Left lung (tissue), 10 donors: ENCODE measurements around the gene RFTN1. TPM values are rescaled to one million over a fixed set of nuclear protein-coding genes. Genes with fewer than 3 reads are reported as not detected.

Experiments
- ATAC-seq: fragments of 200-7000 bp; cut with Tn5 transposase; one replicate; pipeline ENCODE4 v1.9.1; 2020; ENCODE audit warnings: moderate library complexity
- DNase-seq, 4 donors: peaks; one replicate each; pipeline ENCODE4 v3.0.0-alpha.2; 2013 to 2020
- H3K27ac ChIP-seq, 2 donors: fragments of 200-600 bp; sonication (generic) in 1 of 2; one replicate each; pipeline versions ENCODE4 v1.5.0 to v1.8.0; 2020 to 2021
- H3K27me3 ChIP-seq, 2 donors: fragments of 200-600 bp; sonication (generic) in 1 of 2; one replicate each; pipeline versions ENCODE4 v1.5.0 to v1.8.0; 2020 to 2021
- H3K36me3 ChIP-seq, 2 donors: fragments of 200-600 bp; sonication (generic) in 1 of 2; one replicate each; pipeline versions ENCODE4 v1.5.0 to v1.8.0; 2020 to 2021
- H3K4me1 ChIP-seq, 2 donors: fragments of 200-600 bp; one replicate each; pipeline ENCODE4 v1.8.0; 2021
- H3K4me3 ChIP-seq, 2 donors: fragments of 200-600 bp; sonication (generic) in 1 of 2; one replicate each; pipeline versions ENCODE4 v1.5.0 to v1.8.0; 2020 to 2021; ENCODE audit warnings: mild to moderate bottlenecking in 1 of 2
- H3K9me3 ChIP-seq, 2 donors: fragments of 200-600 bp; sonication (generic) in 1 of 2; one replicate each; pipeline versions ENCODE4 v1.5.0 to v1.8.0; 2020 to 2021
- intact Hi-C, 2 donors: fragments of 100-400 bp; cut with DNase I; formaldehyde crosslinking; loops; one replicate each; pipeline versions ENCODE4 v1.11.2 to v1.14.2; 2022
- polyA plus RNA-seq, 6 donors: library from polyadenylated mRNA; unstranded; fragments of 120-200 nt; gene quantifications; one replicate each; pipeline ENCODE4 v1.2.1, GENCODE V29; 2013; ENCODE audit not compliant: insufficient read length in 6 of 6
- total RNA-seq, 2 donors: library from RNA; stranded (reverse); fragmentation: NEBNext Ultra II Directional; extraction: Animal tissue kit (Norgen Biotek cat#: 25700); gene quantifications; one replicate each; pipeline ENCODE4 v1.2.1, GENCODE V29; 2021
- TF ChIP-seq, protein P1 (sequence below), 2 donors: fragments of 200-600 bp; sonication (generic) in 1 of 2; IDR thresholded peaks; one replicate each; pipeline versions ENCODE4 v1.5.0 to v1.8.0; 2021; ENCODE audit warnings: antibody characterized with exemption in 2 of 2
- donor health status: DM: no; HTN: yes; CAD: no.
- donor health status: DM: no; HTN: no; CAD: no.

Gene RFTN1
- total and polyA plus RNA-seq, 8 donors: 47.2 to 85.1 (median 67.6) TPM

DNA sequence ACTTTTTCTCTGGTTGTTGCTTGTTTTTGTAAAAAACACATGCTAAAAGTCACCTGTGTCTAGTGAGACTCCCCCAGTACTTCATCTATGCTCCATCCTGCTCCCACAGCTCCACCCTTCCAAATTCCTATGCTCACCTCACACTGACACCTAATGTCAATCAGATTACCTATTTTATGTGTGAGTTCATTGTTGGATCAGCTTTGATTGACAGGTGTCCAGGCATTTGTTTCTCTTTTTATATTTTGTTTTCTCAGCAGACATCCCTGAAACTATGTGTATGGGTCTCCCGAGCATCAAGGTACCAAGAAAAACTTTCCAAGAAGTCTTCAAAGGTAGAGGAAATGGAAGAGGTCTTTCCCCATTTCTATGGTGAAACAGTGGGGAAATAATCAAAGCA, 13.4 kb downstream of the RFTN1 start:
- DNase-seq (no peak), ATAC-seq (no peak)
- no peak overlapping the region for H3K27ac ChIP-seq
- H3K4me3 ChIP-seq: no peak overlapping the region
- H3K4me1 ChIP-seq: peaks cover 10 to 34% of the 10 kb centered on the region in 2 donors
- TF ChIP-seq, protein P1, sequence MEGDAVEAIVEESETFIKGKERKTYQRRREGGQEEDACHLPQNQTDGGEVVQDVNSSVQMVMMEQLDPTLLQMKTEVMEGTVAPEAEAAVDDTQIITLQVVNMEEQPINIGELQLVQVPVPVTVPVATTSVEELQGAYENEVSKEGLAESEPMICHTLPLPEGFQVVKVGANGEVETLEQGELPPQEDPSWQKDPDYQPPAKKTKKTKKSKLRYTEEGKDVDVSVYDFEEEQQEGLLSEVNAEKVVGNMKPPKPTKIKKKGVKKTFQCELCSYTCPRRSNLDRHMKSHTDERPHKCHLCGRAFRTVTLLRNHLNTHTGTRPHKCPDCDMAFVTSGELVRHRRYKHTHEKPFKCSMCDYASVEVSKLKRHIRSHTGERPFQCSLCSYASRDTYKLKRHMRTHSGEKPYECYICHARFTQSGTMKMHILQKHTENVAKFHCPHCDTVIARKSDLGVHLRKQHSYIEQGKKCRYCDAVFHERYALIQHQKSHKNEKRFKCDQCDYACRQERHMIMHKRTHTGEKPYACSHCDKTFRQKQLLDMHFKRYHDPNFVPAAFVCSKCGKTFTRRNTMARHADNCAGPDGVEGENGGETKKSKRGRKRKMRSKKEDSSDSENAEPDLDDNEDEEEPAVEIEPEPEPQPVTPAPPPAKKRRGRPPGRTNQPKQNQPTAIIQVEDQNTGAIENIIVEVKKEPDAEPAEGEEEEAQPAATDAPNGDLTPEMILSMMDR (IDR thresholded peaks at IDR 0.05): no peak
- H3K9me3 ChIP-seq: no peaks in the 10 kb centered on the region
- intact Hi-C loops: no loop called here
- no peaks in the 10 kb centered on the region for H3K36me3 ChIP-seq
- no peaks in the 10 kb centered on the region for H3K27me3 ChIP-seq

DNA sequence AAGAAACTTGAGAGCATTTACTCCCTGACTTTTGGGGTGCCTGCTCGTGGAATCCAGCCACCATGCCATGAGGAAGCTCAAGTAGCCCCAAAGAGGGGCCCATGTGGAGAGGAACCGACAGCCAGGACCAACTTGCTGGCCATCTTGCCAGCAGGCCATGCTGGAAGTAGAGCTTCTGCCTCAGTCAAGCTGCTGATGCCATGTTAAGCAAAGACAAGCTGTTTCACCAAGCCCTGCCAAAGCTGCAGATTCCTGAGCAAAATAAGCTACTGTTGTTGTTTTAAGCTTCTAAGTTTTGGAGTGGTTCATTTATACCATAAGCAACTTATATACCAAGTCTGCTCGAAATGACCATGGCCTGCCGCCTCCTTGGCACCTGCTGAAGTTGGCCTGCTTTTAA, 14.1 kb downstream of the RFTN1 start:
- TF ChIP-seq, protein P1 (IDR thresholded peaks at IDR 0.05): no peak
- Histone ChIP-seq H3K27me3 (no peaks in the 10 kb centered on the region), H3K9me3 (no peaks in the 10 kb centered on the region), H3K4me1 (peaks cover 9 to 33% of the 10 kb centered on the region in 2 donors), H3K4me3 (no peak overlapping the region), H3K27ac (no peak overlapping the region), H3K36me3 (no peaks in the 10 kb centered on the region)
- intact Hi-C loops: no loop called here
- DNase-seq (no peak), ATAC-seq (no peak)

DNA sequence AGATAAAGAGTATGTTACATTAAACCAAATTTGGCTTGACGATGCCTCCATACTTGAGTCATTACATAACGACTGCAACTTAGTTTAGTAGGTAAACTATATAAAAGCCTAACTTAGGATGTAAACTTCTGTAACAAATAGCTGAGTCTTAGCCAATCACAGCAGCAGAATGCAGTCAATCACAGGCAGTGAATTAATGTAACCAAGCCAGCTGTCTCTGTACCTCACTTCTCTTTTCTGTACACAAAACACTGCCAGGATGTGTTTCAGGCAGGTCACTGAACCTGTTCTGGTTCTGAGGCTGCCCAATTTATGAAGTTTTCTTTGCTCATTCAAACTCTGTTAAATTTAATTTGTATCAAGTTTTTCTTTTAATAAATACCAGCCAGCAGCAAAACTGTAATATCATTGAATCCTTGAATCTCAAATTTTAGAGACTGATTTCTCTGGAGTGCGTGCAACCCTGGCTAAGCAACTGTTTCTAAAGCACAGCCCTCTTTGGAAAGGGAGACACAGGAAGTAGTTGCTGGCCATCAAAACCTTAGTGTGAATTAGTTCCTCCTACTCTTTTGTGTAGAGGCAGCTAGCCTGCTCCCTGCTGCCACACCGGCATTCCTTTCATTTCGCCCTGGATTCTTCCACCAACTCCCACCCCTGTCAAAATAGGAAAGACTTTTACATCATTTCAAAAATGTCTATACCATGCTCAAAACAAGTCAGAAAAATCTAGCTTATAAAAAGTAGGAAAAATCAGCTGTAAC, 15.2 kb downstream of the RFTN1 start:
- H3K4me1 ChIP-seq: peaks cover 7 to 24% of the 10 kb centered on the region in 2 donors
- H3K9me3 ChIP-seq: no peaks in the 10 kb centered on the region
- H3K27me3 ChIP-seq: no peaks in the 10 kb centered on the region
- ATAC-seq (no peak), DNase-seq (no peak)
- intact Hi-C loops: no loop called here
- H3K27ac ChIP-seq: no peak overlapping the region
- no peak overlapping the region for H3K4me3 ChIP-seq
- TF ChIP-seq, protein P1 (IDR thresholded peaks at IDR 0.05): no peak
- no peaks in the 10 kb centered on the region for H3K36me3 ChIP-seq

DNA sequence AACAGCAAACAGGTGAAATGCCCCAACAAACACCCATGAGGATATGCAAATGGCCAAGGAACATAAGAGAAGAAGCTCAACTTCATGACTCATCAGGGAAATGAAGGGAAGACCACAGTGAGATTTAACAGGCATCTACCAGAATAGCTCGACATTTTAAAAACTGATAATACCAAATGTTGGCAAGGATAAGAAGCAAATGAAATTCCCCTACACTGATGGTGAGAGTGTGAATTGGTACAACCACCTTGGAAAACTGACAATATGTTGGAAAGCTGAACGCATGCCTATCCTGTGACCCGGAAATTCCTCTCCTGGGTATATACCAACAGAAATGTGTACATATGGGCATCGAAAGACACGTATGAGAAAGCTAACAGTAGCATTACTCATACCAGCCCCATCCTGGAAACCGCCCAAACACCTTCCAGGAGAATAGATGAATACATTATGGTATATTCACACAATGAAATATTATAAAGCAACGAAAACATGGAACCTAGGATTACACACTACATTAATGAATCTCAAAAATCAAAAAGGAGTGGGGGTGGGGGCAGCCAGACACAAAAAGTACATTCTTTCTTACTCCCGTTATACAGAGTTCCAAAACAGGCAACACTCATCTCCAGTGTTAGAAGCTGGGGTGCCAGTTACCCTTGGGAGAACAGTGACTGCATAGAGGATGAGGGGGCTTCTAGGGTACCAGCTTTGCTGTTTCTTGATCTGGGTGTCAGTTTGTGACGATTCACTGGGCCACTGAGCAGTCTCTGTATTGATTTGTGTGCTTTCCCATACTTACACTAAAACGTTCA, 16.9 kb downstream of the RFTN1 start:
- Histone ChIP-seq H3K27me3 (no peaks in the 10 kb centered on the region), H3K4me3 (no peak overlapping the region), H3K4me1 (peaks cover 7 to 24% of the 10 kb centered on the region in 2 donors), H3K27ac (no peak overlapping the region), H3K36me3 (peaks cover 0 to 16% of the 10 kb centered on the region in 2 donors), H3K9me3 (no peaks in the 10 kb centered on the region)
- ATAC-seq (no peak), DNase-seq (no peak)
- intact Hi-C loops: no loop called here
- TF ChIP-seq, protein P1 (IDR thresholded peaks at IDR 0.05): no peak

DNA sequence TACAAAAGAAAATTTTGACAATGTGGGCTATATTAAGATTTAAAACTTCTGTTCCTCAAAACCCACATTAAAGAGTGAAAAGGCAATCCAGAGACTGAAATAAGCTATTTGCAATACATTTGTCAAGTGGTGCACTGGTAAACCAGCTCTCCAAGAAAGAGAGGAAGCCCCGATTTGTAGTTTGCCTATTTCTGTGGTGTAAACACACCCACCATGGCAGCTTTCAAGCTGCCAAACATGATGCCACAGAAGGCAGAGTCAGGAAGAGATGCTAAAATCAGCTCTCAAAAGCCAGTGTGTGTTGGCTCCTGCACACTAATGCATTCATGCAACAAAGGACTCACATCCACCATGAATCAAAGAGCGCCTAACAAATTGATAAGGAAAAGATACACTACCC, 17.5 kb downstream of the RFTN1 start:
- Histone ChIP-seq H3K4me3 (no peak overlapping the region), H3K27ac (no peak overlapping the region), H3K27me3 (no peaks in the 10 kb centered on the region), H3K36me3 (peaks cover 0 to 21% of the 10 kb centered on the region in 2 donors), H3K4me1 (peaks cover 7 to 24% of the 10 kb centered on the region in 2 donors), H3K9me3 (no peaks in the 10 kb centered on the region)
- DNase-seq: no peak
- intact Hi-C loops: no loop called here
- TF ChIP-seq, protein P1 (IDR thresholded peaks at IDR 0.05): no peak
- no peak for ATAC-seq
